GM12878 (cell line): ENCODE results near the gene CFAP65. TPM values are rescaled to one million over a fixed set of nuclear protein-coding genes. Genes with fewer than 3 reads are reported as not detected.

ENCODE experiments used
- ATAC-seq: fragments of 200-7000 bp; cut with Tn5 transposase; 3 replicates; pipeline ENCODE4 v1.9.1; 2020; ENCODE audit warnings: mild to moderate bottlenecking, moderate library complexity
- BruUV-seq: library from RNA; stranded (reverse); fragments of 400-500 nt; replicated peaks from 2 replicates; lab custom pipeline; 2021; lab: Mats Ljungman, UMichigan
- CTCF ChIA-PET: fragments of 300-600 bp; sonication (Branson Sonifier 250); formaldehyde crosslinking; extraction: SDS; loops from one replicate; lab custom pipeline; 2021; ENCODE audit warnings: inconsistent platforms; lab: Yijun Ruan, JAX
- POLR2A ChIA-PET: fragments of 350-600 bp; formaldehyde crosslinking; extraction: SDS; loops from one replicate; lab custom pipeline; 2021; ENCODE audit warnings: inconsistent platforms; lab: Charles Lee
- RAD21 ChIA-PET: fragments of 300-600 bp; sonication (Branson Sonifier 250); formaldehyde crosslinking; loops from one replicate; lab custom pipeline; 2023; ENCODE audit warnings: antibody characterized with exemption; ENCODE audit not compliant: unreplicated experiment; lab: Charles Lee
- SMC1A ChIA-PET: fragments of 300-600 bp; sonication (Branson Sonifier 250); formaldehyde crosslinking; loops from one replicate; lab custom pipeline; 2023; ENCODE audit not compliant: unreplicated experiment, uncharacterized antibody; lab: Charles Lee
- DNase-seq: peaks from one replicate; pipeline ENCODE4 v3.0.0-alpha.2; 2011; ENCODE audit warnings: low read depth, low spot score
- FAIRE-seq: peaks from 3 replicates; lab custom pipeline; 2011; peaks lifted over from hg19 to GRCh38; lab: Jason Lieb, UNC
- H2AFZ ChIP-seq: 2 replicates; pipeline ENCODE4 v1.6.0; 2011; ENCODE audit warnings: low read depth, low read length, control low read depth; ENCODE audit not compliant: control insufficient read depth
- H3K27ac ChIP-seq: 2 replicates; pipeline ENCODE4 v1.5.1; 2011; ENCODE audit warnings: control low read depth; ENCODE audit not compliant: control insufficient read depth, insufficient read depth
- H3K27me3 ChIP-seq, 2 experiments: replicated peaks in 1 of 2; 2 replicates each; pipeline versions ENCODE4 v1.6.0 to v1.6.1; 2011; ENCODE audit warnings: low read length in 1 of 2; ENCODE audit not compliant: control insufficient read depth in 2 of 2, insufficient read depth in 2 of 2
- H3K36me3 ChIP-seq, 2 experiments: 2 replicates each; pipeline ENCODE4 v1.5.1; 2011; ENCODE audit warnings: low read length in 1 of 2; ENCODE audit not compliant: control insufficient read depth in 2 of 2, insufficient read depth in 2 of 2
- H3K4me1 ChIP-seq: 2 replicates; pipeline ENCODE4 v1.6.1; 2011; ENCODE audit warnings: mild to moderate bottlenecking, low read length, moderate library complexity, mixed read lengths; ENCODE audit not compliant: control insufficient read depth, insufficient read depth
- H3K4me2 ChIP-seq: 2 replicates; pipeline ENCODE4 v1.6.0; 2011; ENCODE audit warnings: control low read depth; ENCODE audit not compliant: control insufficient read depth, insufficient read depth
- H3K4me3 ChIP-seq: fragments of 200-600 bp; sonication (generic); 2 replicates; pipeline ENCODE4 v1.5.1; 2016
- H3K79me2 ChIP-seq: 2 replicates; pipeline ENCODE4 v1.6.0; 2011; ENCODE audit warnings: low read length; ENCODE audit not compliant: control insufficient read depth, insufficient read depth
- H3K9ac ChIP-seq: 2 replicates; pipeline ENCODE4 v1.8.0; 2011; ENCODE audit warnings: low read length, control low read depth, mixed read lengths; ENCODE audit not compliant: control insufficient read depth, insufficient read depth
- H3K9me3 ChIP-seq: replicated peaks from 3 replicates; pipeline ENCODE4 v1.5.1; 2011; ENCODE audit warnings: mild to moderate bottlenecking, low read length; ENCODE audit not compliant: control insufficient read depth, insufficient read depth
- H4K20me1 ChIP-seq: 2 replicates; pipeline ENCODE4 v1.6.0; 2011; ENCODE audit not compliant: control insufficient read depth, insufficient read depth
- ATF7 ChIP-seq: fragments of 450-650 bp; IDR thresholded peaks from 2 replicates; pipeline ENCODE4 v1.6.1; 2016; ENCODE audit warnings: low read depth, mild to moderate bottlenecking
- EP300 ChIP-seq, 2 experiments: fragments of 150-350 bp in 1 of 2; IDR thresholded peaks; 2 replicates each; pipeline ENCODE4 v1.6.1; 2011 to 2012; ENCODE audit warnings: low read depth in 2 of 2, low read length in 2 of 2, borderline replicate concordance in 1 of 2, improper control_type of control experiment in 1 of 2, inconsistent platforms in 1 of 2; ENCODE audit not compliant: control insufficient read depth in 1 of 2
- HDGF ChIP-seq: fragments of 450-650 bp; IDR thresholded peaks from 2 replicates; pipeline ENCODE4 v1.6.1; 2016; ENCODE audit warnings: antibody characterized with exemption
- IRF3 ChIP-seq: fragments of 450-650 bp; IDR thresholded peaks from 2 replicates; pipeline ENCODE4 v1.6.1; 2014; ENCODE audit warnings: mild to moderate bottlenecking
- SUZ12 ChIP-seq: fragments of 200-600 bp; sonication (generic); IDR thresholded peaks from one replicate; pipeline ENCODE4 v1.6.1; 2018; ENCODE audit warnings: antibody characterized with exemption, mild to moderate bottlenecking; ENCODE audit not compliant: unreplicated experiment
- WGBS: methylation state at CpG from one replicate; pipeline ENCODE4 v1.1.6; 2016; ENCODE audit warnings: low lambda C conversion rate; ENCODE audit not compliant: insufficient replicate concordance, insufficient coverage; ENCODE audit errors: missing lambda C conversion rate; 5-methylcytosine and 5-hydroxymethylcytosine counted together
- in situ Hi-C: fragments of 300-500 bp; cut with MboI; formaldehyde crosslinking; loops from 9 replicates; pipeline ENCODE4 v1.14.3; 2018; ENCODE audit warnings: mixed read lengths
- intact Hi-C: fragments of 100-400 bp; cut with micrococcal nuclease; formaldehyde crosslinking; loops from one replicate; pipeline ENCODE4 v1.14.2; 2022; ENCODE audit not compliant: unreplicated experiment
- polyA plus RNA-seq, 11 experiments: library from polyadenylated mRNA; depleted of rRNA in 4 of 11; unstranded in 6 of 11; stranded (reverse) in 5 of 11; fragments of >200 nt; fragmentation: Nextera tagmentation in 4 of 11; fragmentation: Illumina TruSeq in 1 of 11; extraction: Ambion mirVana in 4 of 11; extraction: Trizol in 1 of 11; gene quantifications; 1 replicate in 1 of 11; 2 replicates in 10 of 11; pipeline versions ENCODE4 v1.2.1 to v1.2.3, GENCODE V29; 2011 to 2016; ENCODE audit warnings: inconsistent platforms in 2 of 11, missing spikeins in 2 of 11, low read depth in 1 of 11
- total RNA-seq, 4 experiments: library from RNA; depleted of rRNA in 3 of 4; stranded (reverse); fragments of >200 nt in 3 of 4; fragmentation: Illumina TruSeq in 1 of 4; extraction: Trizol in 1 of 4; gene quantifications; 2 replicates each; pipeline versions ENCODE4 v1.2.1 to v1.2.3, GENCODE V29; 2013 to 2021

The CFAP65 gene
- total and polyA plus RNA-seq, 10 of the 15 experiments (the other 5 are each of a cell fraction or from before 2014, with no cell fraction given) = not detected

GRCh38 chr2:219060821-219061791, 19.8 kb upstream of the CFAP65 start, which contains the start of gene IHH (continued):
- TF ChIP-seq IRF3 (no peak), ATF7 (no peak), HDGF (no peak)
- TF ChIP-seq, all 136 proteins: peak for 2

DNA sequence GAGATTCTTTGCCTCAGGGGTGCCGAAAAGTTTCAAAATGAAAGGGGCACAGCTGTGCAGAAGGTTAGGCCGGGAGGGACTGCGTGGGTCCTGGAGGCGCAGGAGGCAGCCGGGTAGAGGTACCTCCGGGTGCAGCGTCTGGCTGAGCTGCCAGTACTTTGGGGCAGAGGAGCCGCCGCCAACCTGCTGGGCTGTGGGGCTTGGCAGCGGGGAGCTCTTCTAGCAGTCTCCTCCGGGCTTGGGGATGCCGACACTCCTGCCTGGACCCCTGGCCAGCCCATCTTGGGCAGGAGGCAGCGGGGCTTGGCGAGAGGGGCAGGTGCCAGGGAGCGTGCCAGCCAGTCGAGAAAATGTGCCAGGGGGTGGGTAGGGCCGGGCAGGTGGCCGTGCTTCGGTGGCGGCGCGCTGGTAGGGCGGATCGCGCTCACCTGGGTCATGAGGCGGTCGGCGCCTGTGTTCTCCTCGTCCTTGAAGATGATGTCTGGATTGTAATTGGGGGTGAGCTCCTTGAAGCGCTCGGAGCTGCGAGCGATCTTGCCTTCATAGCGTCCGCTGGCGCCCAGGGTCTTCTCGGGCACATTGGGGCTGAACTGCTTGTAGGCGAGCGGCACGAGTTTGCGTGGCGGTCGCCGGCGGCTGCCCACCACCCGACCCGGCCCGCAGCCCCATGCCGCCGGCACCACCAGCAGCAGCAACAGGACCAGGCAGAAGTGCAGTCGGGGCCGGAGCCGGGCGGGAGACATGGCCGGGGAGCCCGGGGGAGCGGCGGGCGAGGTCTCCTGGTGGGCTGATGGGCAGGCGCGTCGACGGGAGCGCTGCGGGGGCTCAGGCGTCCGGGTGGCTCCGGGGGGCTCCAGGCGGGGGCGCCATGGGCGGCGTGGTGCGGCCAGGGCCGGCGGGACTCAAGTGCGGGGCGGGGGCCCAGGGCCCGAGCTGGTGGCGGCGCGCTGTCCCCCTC, 18.7 kb upstream of the CFAP65 start:
- TF ChIP-seq EP300 (IDR thresholded peaks at IDR 0.05; ENCODE audit: borderline replicate concordance in 1 of 2, control insufficient read depth in 1 of 2, low read depth in 2 of 2, low read length in 2 of 2) = no peak
- TF ChIP-seq SUZ12 = peak; percentile 54
- TF ChIP-seq, all 136 proteins: peak for 1
- Histone ChIP-seq H3K9ac (no peak overlapping the region), H3K36me3 (no peaks in the 10 kb centered on the region), H3K27ac (no peak overlapping the region), H3K4me3 (no peak overlapping the region), H3K79me2 (no peaks in the 10 kb centered on the region), H4K20me1 (no peaks in the 10 kb centered on the region), H3K9me3 (no peaks in the 10 kb centered on the region), H2AFZ (no peak overlapping the region), H3K4me1 (no peaks in the 10 kb centered on the region), H3K27me3 (peaks cover 23 to 26% of the 10 kb centered on the region in 2 experiments), H3K4me2 (no peak overlapping the region)
- BruUV-seq = no TSS peak
- ChIA-PET POLR2A (no interaction called here), CTCF (interaction anchor here (0.9 to 5.2 kb wide), 6 partner anchors 12 to 102 kb away, joined by 3 to 60 read pairs (median 14); no protein-coding TSS in a partner anchor), SMC1A (interaction anchor here (1.2 to 2.0 kb wide), 2 partner anchors 59 to 95 kb away, joined by 4 read pairs; no protein-coding TSS in a partner anchor), RAD21 (interaction anchor here (0.7 to 2.9 kb wide), 4 partner anchors 60 to 95 kb away, joined by 3 to 24 read pairs (median 14); no protein-coding TSS in a partner anchor)
- no peak for FAIRE-seq
- in situ Hi-C loops = loop anchor here (5.0 kb wide), 3 partner anchors 57 to 237 kb away; no protein-coding TSS in a partner anchor
- WGBS = 25% methylated on average over 70 of the region's 81 CpGs
- intact Hi-C loops = loop anchor here (5.0 kb wide), 2 partner anchors 42 to 237 kb away; no protein-coding TSS in a partner anchor
- no peak for ATAC-seq
- DNase-seq = no peak
